ENCODE measurements around the gene RAMP1. TPM values are rescaled to one million over a fixed set of nuclear protein-coding genes. Genes with fewer than 3 reads are reported as not detected.

Gene RAMP1
- total and polyA plus RNA-seq, 2 of the 4 experiments (the other 2 are of a cell fraction), result 15.8 to 77.1 TPM

GRCh38 chr2:237909801-237910475 is 50.5 kb downstream of the RAMP1 start:
- Histone ChIP-seq H3K4me1 (ENCODE audit: control insufficient read depth, insufficient read depth, low read length) (peaks cover 3% of the 10 kb centered on the region), H2BK15ac (ENCODE audit: low read depth, low read length) (no peak overlapping the region), H3K4me2 (ENCODE audit: low read depth, low read length) (no peak overlapping the region), H2BK5ac (ENCODE audit: low read depth, low read length, poor library complexity, severe bottlenecking) (no peak overlapping the region), H4K5ac (ENCODE audit: low read depth, low read length) (no peak overlapping the region), H4K8ac (ENCODE audit: low read depth in 2 of 2, low read length in 2 of 2) (no peak overlapping the region), H3K14ac (replicated peaks; ENCODE audit: low read depth, low read length) (no peak overlapping the region), H2BK120ac (ENCODE audit: low read depth, low read length) (no peak overlapping the region), H3K9me1 (ENCODE audit: insufficient read depth, low read length) (peaks cover 3% of the 10 kb centered on the region), H3K27ac (ENCODE audit: insufficient read depth, low read length) (no peak overlapping the region), H2AK5ac (ENCODE audit: low read depth, low read length) (peak overlapping the region; percentile 30; the same call in 1 of the 2 replicates), H4K20me1 (ENCODE audit: insufficient read depth, low read length) (no peaks in the 10 kb centered on the region), H3K4me3 (ENCODE audit: insufficient read depth, low read depth, low read length) (no peak overlapping the region), H3K27me3 (ENCODE audit: control insufficient read depth, insufficient read depth, low read length) (no peaks in the 10 kb centered on the region), H4K91ac (ENCODE audit: insufficient read depth, low read depth, low read length) (no peak overlapping the region), H2AK9ac (replicated peaks; ENCODE audit: low read depth, low read length, poor library complexity) (no peak overlapping the region), H3K9ac (ENCODE audit: low read depth, low read length) (no peak overlapping the region), H3K79me1 (ENCODE audit: low read depth in 1 of 2, low read length in 2 of 2) (no peaks in the 10 kb centered on the region), H3K23ac (ENCODE audit: low read depth, low read length) (no peak overlapping the region), H3K9me3 (ENCODE audit: control insufficient read depth, insufficient read depth, low read length) (peaks cover 2% of the 10 kb centered on the region), H3K36me3 (ENCODE audit: control insufficient read depth, insufficient read depth, low read length) (no peaks in the 10 kb centered on the region), H3K4ac (ENCODE audit: low read depth, low read length) (no peak overlapping the region; the same call in 1 of the 2 replicates), H2AFZ (replicated peaks; ENCODE audit: low read length, poor library complexity) (no peak overlapping the region), H3K56ac (ENCODE audit: extremely low read depth, insufficient read depth, low read length) (no peak overlapping the region), H2BK20ac (ENCODE audit: low read depth, low read length) (no peak overlapping the region), H3K18ac (ENCODE audit: low read depth, low read length) (no peak overlapping the region)
- ChIA-PET POLR2A (ENCODE audit: unreplicated experiment) (no interaction called here), CTCF (no interaction called here)
- ATAC-seq (ENCODE audit: low read depth), result no peak
- whole genome bisulfite sequencing, 2 experiments (ENCODE audit: extremely low coverage in 2 of 2, insufficient read length in 1 of 2), result 95% methylated on average over 4 of the region's 14 CpGs; no CpG with 5 or more reads in 1 of the 2 experiments
- intact Hi-C loops (cut with micrococcal nuclease) (no loop called here), in situ Hi-C loops (cut with MboI; ENCODE audit: low sequenced_read_pairs) (no loop called here), dilution Hi-C loops (cut with HindIII; ENCODE audit: low sequenced_read_pairs, unreplicated experiment) (no loop called here)
- no peak for TF ChIP-seq MXI1 (IDR thresholded peaks at IDR 0.05; ENCODE audit: borderline replicate concordance, low read depth, low read length)
- TF ChIP-seq ELK1 (IDR thresholded peaks at IDR 0.05; ENCODE audit: borderline replicate concordance, low read depth, low read length), result no peak
- TF ChIP-seq RCOR1 (IDR thresholded peaks at IDR 0.05; ENCODE audit: insufficient replicate concordance, low read length), result no peak
- TF ChIP-seq BHLHE40 (IDR thresholded peaks at IDR 0.05; ENCODE audit: low read depth, low read length), result no peak
- TF ChIP-seq SMC3 (IDR thresholded peaks at IDR 0.05; ENCODE audit: low read depth, low read length), result no peak
- TF ChIP-seq RFX5 (IDR thresholded peaks at IDR 0.05; ENCODE audit: low read depth, low read length), result no peak
- no peak for TF ChIP-seq MAZ (IDR thresholded peaks at IDR 0.05; ENCODE audit: borderline replicate concordance, low read depth, low read length)
- no peak for TF ChIP-seq CHD1 (IDR thresholded peaks at IDR 0.05; ENCODE audit: low read depth, low read length)
- TF ChIP-seq MAFK (IDR thresholded peaks at IDR 0.05; ENCODE audit: low read depth, low read length), result no peak
- TF ChIP-seq POLR2A (IDR thresholded peaks at IDR 0.05; ENCODE audit: low read depth, low read length), result no peak
- TF ChIP-seq FOS (IDR thresholded peaks at IDR 0.05; ENCODE audit: low read depth, low read length), result no peak
- TF ChIP-seq USF2 (IDR thresholded peaks at IDR 0.05; ENCODE audit: low read depth, low read length), result no peak
- TF ChIP-seq NFE2L2 (IDR thresholded peaks at IDR 0.05; ENCODE audit: low read depth, low read length), result no peak
- TF ChIP-seq RAD21 (IDR thresholded peaks at IDR 0.05; ENCODE audit: low read length), result no peak
- TF ChIP-seq CTCF (conservative IDR thresholded peaks at IDR 0.05; ENCODE audit: low read depth, low read length), result no peak
- TF ChIP-seq CEBPB (IDR thresholded peaks at IDR 0.05; ENCODE audit: low read depth, low read length), result no peak
- no peak for DNase-seq
- no TSS peak for BruUV-seq (replicated peaks)
